ENCODE results near the gene FBXL7.

DNA sequence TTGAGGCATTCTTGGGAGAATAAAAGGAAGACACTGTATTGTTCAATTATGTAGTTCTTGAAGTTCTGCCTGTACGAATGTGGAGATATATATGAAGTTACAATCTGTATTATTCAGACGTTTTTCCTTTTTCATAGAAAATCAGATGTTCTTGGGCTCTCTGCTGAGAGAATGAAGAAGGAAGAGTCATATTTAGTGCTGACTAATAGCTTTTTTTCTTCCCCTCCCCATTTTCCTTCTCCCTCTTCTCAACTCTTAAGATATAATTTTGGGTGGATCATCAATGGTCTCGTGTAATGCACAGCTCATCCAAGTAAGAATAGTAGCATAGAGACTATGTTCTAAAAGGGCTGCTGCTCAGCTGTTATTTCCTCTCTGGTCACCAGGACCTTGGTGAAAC, 23.0 kb upstream of the FBXL7 start:
- TF ChIP-seq, protein P1, sequence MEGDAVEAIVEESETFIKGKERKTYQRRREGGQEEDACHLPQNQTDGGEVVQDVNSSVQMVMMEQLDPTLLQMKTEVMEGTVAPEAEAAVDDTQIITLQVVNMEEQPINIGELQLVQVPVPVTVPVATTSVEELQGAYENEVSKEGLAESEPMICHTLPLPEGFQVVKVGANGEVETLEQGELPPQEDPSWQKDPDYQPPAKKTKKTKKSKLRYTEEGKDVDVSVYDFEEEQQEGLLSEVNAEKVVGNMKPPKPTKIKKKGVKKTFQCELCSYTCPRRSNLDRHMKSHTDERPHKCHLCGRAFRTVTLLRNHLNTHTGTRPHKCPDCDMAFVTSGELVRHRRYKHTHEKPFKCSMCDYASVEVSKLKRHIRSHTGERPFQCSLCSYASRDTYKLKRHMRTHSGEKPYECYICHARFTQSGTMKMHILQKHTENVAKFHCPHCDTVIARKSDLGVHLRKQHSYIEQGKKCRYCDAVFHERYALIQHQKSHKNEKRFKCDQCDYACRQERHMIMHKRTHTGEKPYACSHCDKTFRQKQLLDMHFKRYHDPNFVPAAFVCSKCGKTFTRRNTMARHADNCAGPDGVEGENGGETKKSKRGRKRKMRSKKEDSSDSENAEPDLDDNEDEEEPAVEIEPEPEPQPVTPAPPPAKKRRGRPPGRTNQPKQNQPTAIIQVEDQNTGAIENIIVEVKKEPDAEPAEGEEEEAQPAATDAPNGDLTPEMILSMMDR (IDR thresholded peaks at IDR 0.05) = no peak
- no peak for TF ChIP-seq POLR2A (IDR thresholded peaks at IDR 0.05)

All from right lobe of liver (tissue), 4 donors.